ENCODE measurements around the gene RGS19.

GRCh38 chr20:64075556-64075955, 3.8 kb downstream of the RGS19 start:
- no peak for TF ChIP-seq CTCF (IDR thresholded peaks at IDR 0.05; ENCODE audit: control extremely low read depth in 1 of 3, insufficient read depth in 1 of 3, low read depth in 1 of 3, low read length in 3 of 3)
- TF ChIP-seq EGR1 (IDR thresholded peaks at IDR 0.05; ENCODE audit: borderline replicate concordance, low read depth, low read length): no peak
